Ishikawa (cell line): ENCODE measurements around the gene POU3F1.

ENCODE experiments used
- CEBPB ChIP-seq: IDR thresholded peaks from 2 replicates; pipeline ENCODE4 v1.6.1; 2012
- EGR1 ChIP-seq: IDR thresholded peaks from 2 replicates; pipeline ENCODE4 v1.6.1; 2012
- EP300 ChIP-seq: IDR thresholded peaks from 2 replicates; pipeline ENCODE4 v1.6.1; 2012; ENCODE audit warnings: borderline replicate concordance
- FOXM1 ChIP-seq: IDR thresholded peaks from 2 replicates; pipeline ENCODE4 v1.6.1; 2012; ENCODE audit warnings: low read depth, borderline replicate concordance
- MAX ChIP-seq: IDR thresholded peaks from 2 replicates; pipeline ENCODE4 v1.6.1; 2012
- REST ChIP-seq: IDR thresholded peaks from 2 replicates; pipeline ENCODE4 v1.6.1; 2012; ENCODE audit warnings: low read depth, mild to moderate bottlenecking
- TCF12 ChIP-seq: IDR thresholded peaks from 2 replicates; pipeline ENCODE4 v1.6.1; 2012; ENCODE audit warnings: low read depth
- ZBTB7A ChIP-seq: IDR thresholded peaks from 2 replicates; pipeline ENCODE4 v1.6.1; 2012; ENCODE audit warnings: low read depth

GRCh38 chr1:38043036-38043747 lies 3.4 kb downstream of the POU3F1 start:
- no peak for TF ChIP-seq FOXM1
- no peak for TF ChIP-seq EP300
- no peak for TF ChIP-seq ZBTB7A
- TF ChIP-seq CEBPB = no peak
- no peak for TF ChIP-seq MAX
- TF ChIP-seq REST = no peak
- no peak for TF ChIP-seq TCF12
- no peak for TF ChIP-seq EGR1
